ENCODE measurements around the gene CLCA1. TPM values are rescaled to one million over a fixed set of nuclear protein-coding genes. Genes with fewer than 3 reads are reported as not detected.

Gene CLCA1
- polyA plus RNA-seq, 1 experiment = not detected

DNA sequence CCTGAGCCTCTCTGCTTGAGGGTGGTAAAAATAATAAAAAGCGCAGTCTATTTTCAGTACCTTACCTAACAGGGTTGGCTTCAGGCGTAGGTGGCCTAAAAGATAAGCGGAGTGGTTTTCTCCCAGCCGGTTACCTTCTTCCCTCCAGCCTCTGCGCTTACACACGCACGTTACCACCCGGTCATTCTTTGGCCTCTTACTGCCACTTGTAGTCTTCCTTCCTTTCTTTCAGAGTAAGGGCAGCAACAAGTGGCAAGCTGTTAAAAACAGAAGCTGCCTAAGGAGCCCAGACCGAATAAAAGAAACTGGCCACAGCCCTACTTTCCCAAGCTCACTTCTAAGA is 35.4 kb downstream of the CLCA1 start:
- TF ChIP-seq, protein P1, sequence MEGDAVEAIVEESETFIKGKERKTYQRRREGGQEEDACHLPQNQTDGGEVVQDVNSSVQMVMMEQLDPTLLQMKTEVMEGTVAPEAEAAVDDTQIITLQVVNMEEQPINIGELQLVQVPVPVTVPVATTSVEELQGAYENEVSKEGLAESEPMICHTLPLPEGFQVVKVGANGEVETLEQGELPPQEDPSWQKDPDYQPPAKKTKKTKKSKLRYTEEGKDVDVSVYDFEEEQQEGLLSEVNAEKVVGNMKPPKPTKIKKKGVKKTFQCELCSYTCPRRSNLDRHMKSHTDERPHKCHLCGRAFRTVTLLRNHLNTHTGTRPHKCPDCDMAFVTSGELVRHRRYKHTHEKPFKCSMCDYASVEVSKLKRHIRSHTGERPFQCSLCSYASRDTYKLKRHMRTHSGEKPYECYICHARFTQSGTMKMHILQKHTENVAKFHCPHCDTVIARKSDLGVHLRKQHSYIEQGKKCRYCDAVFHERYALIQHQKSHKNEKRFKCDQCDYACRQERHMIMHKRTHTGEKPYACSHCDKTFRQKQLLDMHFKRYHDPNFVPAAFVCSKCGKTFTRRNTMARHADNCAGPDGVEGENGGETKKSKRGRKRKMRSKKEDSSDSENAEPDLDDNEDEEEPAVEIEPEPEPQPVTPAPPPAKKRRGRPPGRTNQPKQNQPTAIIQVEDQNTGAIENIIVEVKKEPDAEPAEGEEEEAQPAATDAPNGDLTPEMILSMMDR (IDR thresholded peaks at IDR 0.05; ENCODE audit: low read depth, low read length) = no peak
- Histone ChIP-seq H3K9me3 (ENCODE audit: control insufficient read depth, insufficient read depth, low read length) (no peaks in the 10 kb centered on the region), H3K4me3 (ENCODE audit: low read depth, low read length) (peak overlapping the region; percentile 42), H3K27ac (ENCODE audit: low read depth, low read length) (no peak overlapping the region), H3K27me3 (ENCODE audit: control insufficient read depth, insufficient read depth, low read length) (peaks cover 8% of the 10 kb centered on the region)
- ChIA-PET POLR2A (no interaction called here), CTCF (interaction anchor here (0.6 to 3.5 kb wide), 7 partner anchors 12 to 200 kb away, joined by 3 to 36 read pairs (median 4); partner anchors contain the start of genes ODF2L and SH3GLB1)
- no peak for DNase-seq (ENCODE audit: low read depth, low spot score)

DNA sequence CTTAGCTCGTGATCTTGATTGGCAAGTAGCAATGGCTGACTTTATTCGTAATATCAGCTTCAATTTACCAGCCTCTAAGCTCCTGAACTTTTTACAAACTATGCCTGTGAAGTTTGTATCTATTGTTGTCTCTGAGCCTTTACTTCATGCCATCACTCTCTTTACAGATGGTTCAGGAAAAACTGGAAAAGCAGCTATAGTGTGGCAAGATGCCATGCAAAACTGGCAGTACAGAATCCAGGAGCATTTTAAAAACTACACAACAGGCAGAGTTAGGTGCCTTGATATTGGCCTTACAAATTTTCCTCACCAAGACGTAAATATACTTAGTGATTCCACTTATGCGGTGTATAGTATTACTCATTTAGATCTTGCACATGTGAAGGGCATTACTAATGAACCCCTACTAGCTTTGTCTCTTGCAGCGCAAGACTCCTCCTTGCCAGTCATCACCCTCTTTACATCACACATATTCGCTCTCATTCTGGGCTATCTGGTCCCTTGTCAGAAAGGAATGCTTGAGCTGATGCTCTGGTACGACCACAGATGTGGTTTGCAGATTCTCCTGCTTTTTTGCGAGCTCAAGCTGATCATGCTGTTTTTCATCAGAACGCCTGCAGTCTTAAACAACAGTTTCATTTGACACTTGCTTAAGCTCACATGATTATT is 36.3 kb downstream of the CLCA1 start:
- no peak for DNase-seq (ENCODE audit: low read depth, low spot score)
- CTCF ChIA-PET = interaction anchor here (0.9 to 3.5 kb wide), 8 partner anchors 13 to 335 kb away, joined by 3 to 36 read pairs (median 4); partner anchors contain the start of gene SH3GLB1
- POLR2A ChIA-PET = interaction anchor here (0.5 kb wide), 1 partner anchor 111 kb away, joined by 3 read pairs; no protein-coding TSS in a partner anchor
- no peaks in the 10 kb centered on the region for H3K9me3 ChIP-seq (ENCODE audit: control insufficient read depth, insufficient read depth, low read length)
- TF ChIP-seq, protein P1 (IDR thresholded peaks at IDR 0.05; ENCODE audit: low read depth, low read length) = no peak
- no peak overlapping the region for H3K4me3 ChIP-seq (ENCODE audit: low read depth, low read length)
- H3K27ac ChIP-seq (ENCODE audit: low read depth, low read length) = no peak overlapping the region
- H3K27me3 ChIP-seq (ENCODE audit: control insufficient read depth, insufficient read depth, low read length) = peaks cover 8% of the 10 kb centered on the region

DNA sequence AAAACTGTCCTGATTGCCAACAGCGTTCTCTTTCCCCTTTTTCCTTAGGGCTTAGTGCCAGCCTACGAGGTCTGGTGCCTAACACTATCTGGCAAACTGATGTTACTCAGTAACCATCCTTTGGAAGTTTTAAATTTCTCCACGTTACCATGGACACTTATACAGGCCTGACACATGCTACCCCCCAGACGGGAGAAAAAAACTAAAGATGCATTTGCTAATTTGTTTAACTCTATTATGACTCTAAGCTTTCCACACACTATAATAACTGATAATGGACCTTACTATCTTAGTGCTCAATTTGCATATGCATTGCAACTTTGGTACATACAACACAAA is 36.8 kb downstream of the CLCA1 start:
- H3K27me3 ChIP-seq (ENCODE audit: control insufficient read depth, insufficient read depth, low read length) = peaks cover 8% of the 10 kb centered on the region
- ChIA-PET CTCF (interaction anchor here (1.1 to 3.5 kb wide), 5 partner anchors 13 to 335 kb away, joined by 3 to 36 read pairs (median 7); partner anchors contain the start of gene SH3GLB1), POLR2A (no interaction called here)
- no peak overlapping the region for H3K4me3 ChIP-seq (ENCODE audit: low read depth, low read length)
- no peak overlapping the region for H3K27ac ChIP-seq (ENCODE audit: low read depth, low read length)
- H3K9me3 ChIP-seq (ENCODE audit: control insufficient read depth, insufficient read depth, low read length) = no peaks in the 10 kb centered on the region
- TF ChIP-seq, protein P1 (IDR thresholded peaks at IDR 0.05; ENCODE audit: low read depth, low read length) = no peak
- no peak for DNase-seq (ENCODE audit: low read depth, low spot score)

DNA sequence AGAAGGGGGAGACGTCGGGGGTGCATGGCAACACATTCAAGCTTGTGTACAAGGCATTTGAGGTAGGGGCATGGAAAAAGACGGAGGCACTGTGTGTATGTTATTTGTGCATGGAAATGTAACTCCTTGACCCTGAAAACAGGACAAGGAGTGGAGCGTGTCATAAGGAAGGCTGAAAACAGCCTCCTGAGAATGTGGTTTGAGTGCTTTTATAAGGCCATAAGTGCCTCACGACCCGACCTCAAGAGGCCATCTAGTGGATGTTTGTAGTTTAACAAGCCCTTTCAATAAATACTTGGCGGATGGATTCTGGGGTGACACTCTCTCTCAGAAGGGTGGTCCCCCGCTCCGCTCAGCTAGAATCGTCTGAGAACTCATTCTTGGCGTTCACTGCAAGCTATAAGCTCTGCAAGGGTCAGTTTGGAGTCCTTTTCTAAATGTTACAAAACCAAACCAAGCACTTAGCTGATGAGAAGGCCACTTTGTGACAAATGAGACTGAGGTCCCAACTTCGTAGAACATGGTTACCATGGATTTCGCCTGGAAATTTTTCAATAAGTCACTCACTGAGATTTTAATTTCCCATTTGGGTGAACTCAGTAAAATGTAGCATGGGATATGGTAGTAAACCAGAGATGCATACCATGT is 39.3 kb downstream of the CLCA1 start:
- no peak overlapping the region for H3K4me3 ChIP-seq (ENCODE audit: low read depth, low read length)
- POLR2A ChIA-PET = no interaction called here
- H3K27ac ChIP-seq (ENCODE audit: low read depth, low read length) = no peak overlapping the region
- CTCF ChIA-PET = interaction anchor here (0.7 to 4.1 kb wide), 11 partner anchors 8 to 576 kb away, joined by 3 to 29 read pairs (median 4); no protein-coding TSS in a partner anchor
- H3K9me3 ChIP-seq (ENCODE audit: control insufficient read depth, insufficient read depth, low read length) = no peaks in the 10 kb centered on the region
- TF ChIP-seq, protein P1 (IDR thresholded peaks at IDR 0.05; ENCODE audit: low read depth, low read length) = peak; percentile 52
- DNase-seq (ENCODE audit: low read depth, low spot score) = peak; percentile 11
- peaks cover 8% of the 10 kb centered on the region for H3K27me3 ChIP-seq (ENCODE audit: control insufficient read depth, insufficient read depth, low read length)

DNA sequence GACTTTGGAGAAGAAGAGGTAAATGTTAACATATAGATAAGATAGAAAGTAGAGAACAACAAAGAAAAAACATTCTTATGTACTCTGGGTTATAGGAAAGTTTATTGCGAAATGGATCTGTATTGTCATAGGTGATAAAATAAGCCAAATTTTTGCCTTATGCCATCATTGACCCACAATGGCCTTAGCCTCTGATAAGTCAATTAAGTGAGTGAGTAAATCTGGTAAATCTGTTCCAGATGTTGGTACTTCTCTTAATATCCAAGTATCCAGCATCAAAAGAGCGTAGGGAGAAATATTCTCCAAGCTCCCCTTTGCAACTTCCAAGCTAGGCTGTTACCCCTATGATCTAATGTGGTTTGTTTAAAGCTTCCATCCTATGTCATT is 39.8 kb downstream of the CLCA1 start:
- H3K9me3 ChIP-seq (ENCODE audit: control insufficient read depth, insufficient read depth, low read length) = no peaks in the 10 kb centered on the region
- no peak for DNase-seq (ENCODE audit: low read depth, low spot score)
- ChIA-PET CTCF (interaction anchor here (0.7 to 4.1 kb wide), 8 partner anchors 9 to 235 kb away, joined by 3 to 29 read pairs (median 6); no protein-coding TSS in a partner anchor), POLR2A (no interaction called here)
- H3K4me3 ChIP-seq (ENCODE audit: low read depth, low read length) = no peak overlapping the region
- peaks cover 8% of the 10 kb centered on the region for H3K27me3 ChIP-seq (ENCODE audit: control insufficient read depth, insufficient read depth, low read length)
- no peak overlapping the region for H3K27ac ChIP-seq (ENCODE audit: low read depth, low read length)
- TF ChIP-seq, protein P1 (IDR thresholded peaks at IDR 0.05; ENCODE audit: low read depth, low read length) = no peak
